Skeletal muscle cell (primary cell): ENCODE measurements around the gene RTTN.

Experiments used
- DNase-seq: peaks from one replicate; pipeline ENCODE4 v3.0.0-alpha.2; 2010; ENCODE audit warnings: low read depth
- H3K4me3 ChIP-seq: 2 replicates; pipeline ENCODE4 v1.5.1; 2011; ENCODE audit warnings: low read depth, mild to moderate bottlenecking, control low read depth, low read length, moderate library complexity

Gene RTTN

GRCh38 chr18:70041459-70042050, 163.9 kb downstream of the RTTN start:
- no peak overlapping the region for H3K4me3 ChIP-seq
- DNase-seq = no peak

- no peak for DNase-seq
- H3K4me3 ChIP-seq = no peak overlapping the region
Measured at GRCh38 chr18:70039186-70039585, 166.3 kb downstream of the RTTN start.

- no peak for DNase-seq
- H3K4me3 ChIP-seq = no peak overlapping the region
Measured at GRCh38 chr18:70037431-70038061, 167.9 kb downstream of the RTTN start.

- no peak overlapping the region for H3K4me3 ChIP-seq
- DNase-seq = no peak
Measured at GRCh38 chr18:70036771-70037347, 168.6 kb downstream of the RTTN start.

GRCh38 chr18:70036168-70036567, 169.3 kb downstream of the RTTN start:
- no peak for DNase-seq
- no peak overlapping the region for H3K4me3 ChIP-seq

- no peak for DNase-seq
- no peak overlapping the region for H3K4me3 ChIP-seq
Measured at GRCh38 chr18:70031221-70031620, 174.3 kb downstream of the RTTN start.

- DNase-seq = no peak
Measured at GRCh38 chr18:70030728-70031127, 174.8 kb downstream of the RTTN start.

GRCh38 chr18:70029163-70029562, 176.3 kb downstream of the RTTN start:
- no peak overlapping the region for H3K4me3 ChIP-seq
- DNase-seq = no peak

More at GRCh38 chr18:70030728-70031127, 174.8 kb downstream of the RTTN start:
- H3K4me3 ChIP-seq = no peak overlapping the region

- no peak overlapping the region for H3K4me3 ChIP-seq
- DNase-seq = no peak
Measured at GRCh38 chr18:70028734-70029133, 176.8 kb downstream of the RTTN start.

- no peak overlapping the region for H3K4me3 ChIP-seq
- DNase-seq = no peak
Measured at GRCh38 chr18:70028084-70028483, 177.4 kb downstream of the RTTN start.

GRCh38 chr18:70025580-70025979, 179.9 kb downstream of the RTTN start:
- no peak overlapping the region for H3K4me3 ChIP-seq
- no peak for DNase-seq

- H3K4me3 ChIP-seq = no peak overlapping the region
- DNase-seq = no peak
Measured at GRCh38 chr18:70024829-70025228, 180.7 kb downstream of the RTTN start.

GRCh38 chr18:70024093-70024492, 181.4 kb downstream of the RTTN start:
- DNase-seq = no peak
- no peak overlapping the region for H3K4me3 ChIP-seq

GRCh38 chr18:70022636-70023035, 182.9 kb downstream of the RTTN start:
- no peak overlapping the region for H3K4me3 ChIP-seq

GRCh38 chr18:70021498-70021897, 184.0 kb downstream of the RTTN start:
- no peak for DNase-seq
- H3K4me3 ChIP-seq = no peak overlapping the region

More at GRCh38 chr18:70022636-70023035, 182.9 kb downstream of the RTTN start:
- no peak for DNase-seq

GRCh38 chr18:70021043-70021442, 184.4 kb downstream of the RTTN start:
- DNase-seq = no peak
- H3K4me3 ChIP-seq = no peak overlapping the region

GRCh38 chr18:70019991-70020390, 185.5 kb downstream of the RTTN start:
- no peak overlapping the region for H3K4me3 ChIP-seq
- no peak for DNase-seq

- no peak for DNase-seq
- H3K4me3 ChIP-seq = no peak overlapping the region
Measured at GRCh38 chr18:70019136-70019535, 186.4 kb downstream of the RTTN start.

GRCh38 chr18:70015127-70015526, 190.4 kb downstream of the RTTN start:
- H3K4me3 ChIP-seq = no peak overlapping the region
- DNase-seq = no peak

GRCh38 chr18:70005580-70005979, 199.9 kb downstream of the RTTN start:
- H3K4me3 ChIP-seq = no peak overlapping the region
- no peak for DNase-seq

- DNase-seq = no peak
- no peak overlapping the region for H3K4me3 ChIP-seq
Measured at GRCh38 chr18:70004696-70005095, 200.8 kb downstream of the RTTN start.
